HCT116 (cell line): ENCODE measurements around the gene RPF1. TPM values are rescaled to one million over a fixed set of nuclear protein-coding genes. Genes with fewer than 3 reads are reported as not detected.

Experiments
- ATAC-seq: fragments of 200-7000 bp; cut with Tn5 transposase; 2 replicates; pipeline ENCODE4 v1.9.1; 2020; ENCODE audit warnings: mild to moderate bottlenecking, moderate library complexity
- BruUV-seq: library from RNA; stranded (reverse); fragments of 400-500 nt; replicated peaks from 2 replicates; lab custom pipeline; 2021; lab: Mats Ljungman, UMichigan
- CTCF ChIA-PET: fragments of 300-600 bp; sonication (Branson Sonifier 250); formaldehyde crosslinking; loops from one replicate; lab custom pipeline; 2021; ENCODE audit warnings: antibody characterized with exemption; lab: Charles Lee
- POLR2A ChIA-PET: fragments of 300-600, 350-600 bp; sonication (Branson Sonifier 250); formaldehyde crosslinking; loops from one replicate; lab custom pipeline; 2021; ENCODE audit warnings: antibody characterized with exemption; lab: Charles Lee
- RAD21 ChIA-PET, 2 experiments: fragments of 300-600 bp; sonication (Branson Sonifier 250); formaldehyde crosslinking; loops; one replicate each; lab custom pipeline; 2023; ENCODE audit warnings: low total read pairs in 2 of 2; ENCODE audit not compliant: uncharacterized antibody in 2 of 2, unreplicated experiment in 2 of 2, low non-redundant PET in 1 of 2; lab: Charles Lee
- DNase-seq: peaks from one replicate; pipeline ENCODE4 v3.0.0-alpha.2; 2010; ENCODE audit warnings: low read depth, low spot score
- H2AFZ ChIP-seq: fragments of 200-600 bp; shearing (Covaris generic), sonication (generic); 2 replicates; pipeline ENCODE4 v1.6.1; 2017; ENCODE audit warnings: low read depth, mixed run types, mixed read lengths, antibody characterized with exemption, low read length; ENCODE audit not compliant: poor library complexity, severe bottlenecking
- H3K27ac ChIP-seq: 2 replicates; pipeline ENCODE4 v1.5.1; 2012; ENCODE audit warnings: low read depth, low read length
- H3K27me3 ChIP-seq: fragments of 200-600 bp; sonication (generic); 2 replicates; pipeline ENCODE4 v1.6.1; 2016; ENCODE audit warnings: mixed run types, low read length, mixed read lengths; ENCODE audit not compliant: insufficient read depth
- H3K36me3 ChIP-seq, 2 experiments: fragments of 200-500 bp in 1 of 2; fragments of 200-600 bp in 1 of 2; sonication (Bioruptor generic) in 1 of 2; sonication (generic) in 1 of 2; 2 replicates each; pipeline versions ENCODE4 v1.5.1 to v1.6.1; 2014 to 2016; ENCODE audit warnings: low read length in 2 of 2, inconsistent platforms in 1 of 2, mixed read lengths in 1 of 2, mixed run types in 1 of 2; ENCODE audit not compliant: insufficient read depth in 2 of 2, control insufficient read depth in 1 of 2
- H3K4me1 ChIP-seq, 2 experiments: fragments of 200-600 bp in 1 of 2; sonication (generic) in 1 of 2; 2 replicates each; pipeline versions ENCODE4 v1.5.1 to v1.6.1; 2012 to 2017; ENCODE audit warnings: low read length in 2 of 2, inconsistent platforms in 1 of 2, mild to moderate bottlenecking in 1 of 2, mixed read lengths in 1 of 2, mixed run types in 1 of 2, moderate library complexity in 1 of 2; ENCODE audit not compliant: insufficient read depth in 2 of 2, control insufficient read depth in 1 of 2
- H3K4me2 ChIP-seq: fragments of 200-600 bp; sonication (generic); 2 replicates; pipeline ENCODE4 v1.6.1; 2017; ENCODE audit warnings: mixed run types, low read length, mixed read lengths
- H3K4me3 ChIP-seq, 2 experiments: fragments of 200-600 bp in 1 of 2; sonication (generic) in 1 of 2; replicated peaks in 1 of 2; 2 replicates each; pipeline ENCODE4 v1.5.1; 2011 to 2016; ENCODE audit warnings: low read length in 2 of 2, control low read depth in 1 of 2, low read depth in 1 of 2, mild to moderate bottlenecking in 1 of 2, mixed read lengths in 1 of 2, mixed run types in 1 of 2
- H3K79me2 ChIP-seq: fragments of 200-600 bp; sonication (generic); 2 replicates; pipeline ENCODE4 v1.6.1; 2017; ENCODE audit warnings: mild to moderate bottlenecking, mixed run types, low read length, moderate library complexity, mixed read lengths; ENCODE audit not compliant: insufficient read depth
- H3K9ac ChIP-seq: fragments of 200-600 bp; sonication (generic); 2 replicates; pipeline ENCODE4 v1.6.1; 2016; ENCODE audit warnings: low read length, mixed read lengths
- H3K9me2 ChIP-seq: fragments of 200-600 bp; sonication (generic), shearing (Covaris generic); 2 replicates; pipeline ENCODE4 v1.6.1; 2017; ENCODE audit warnings: mixed run types, mild to moderate bottlenecking, moderate library complexity; ENCODE audit not compliant: insufficient read depth
- H3K9me3 ChIP-seq, 2 experiments: fragments of 200-500 bp in 1 of 2; fragments of 200-600 bp in 1 of 2; sonication (Bioruptor generic) in 1 of 2; sonication (generic) in 1 of 2; 2 replicates each; pipeline ENCODE4 v1.6.1; 2014 to 2017; ENCODE audit warnings: low read length in 2 of 2, mixed read lengths in 2 of 2, inconsistent platforms in 1 of 2, low read depth in 1 of 2, mild to moderate bottlenecking in 1 of 2, mixed run types in 1 of 2, moderate library complexity in 1 of 2; ENCODE audit not compliant: control insufficient read depth in 1 of 2, insufficient read depth in 1 of 2
- H4K20me1 ChIP-seq: fragments of 200-600 bp; sonication (generic), shearing (Covaris generic); 2 replicates; pipeline ENCODE4 v1.6.1; 2017; ENCODE audit warnings: mixed run types, mild to moderate bottlenecking, moderate library complexity; ENCODE audit not compliant: insufficient read depth
- ELF1 ChIP-seq: IDR thresholded peaks from 2 replicates; pipeline ENCODE4 v1.6.1; 2012; ENCODE audit warnings: low read depth, borderline replicate concordance
- EZH2 ChIP-seq: fragments of 200-600 bp; sonication (generic); IDR thresholded peaks from 2 replicates; pipeline ENCODE4 v1.6.1; 2017; ENCODE audit warnings: antibody characterized with exemption, mixed run types
- EZH2phosphoT487 ChIP-seq: fragments of 200-600 bp; IDR thresholded peaks from 2 replicates; pipeline ENCODE4 v1.6.1; 2018; ENCODE audit warnings: antibody characterized with exemption, borderline replicate concordance
- JUND ChIP-seq: IDR thresholded peaks from 2 replicates; pipeline ENCODE4 v1.6.1; 2012
- POLR2A ChIP-seq: IDR thresholded peaks from 2 replicates; pipeline ENCODE4 v1.7.0; 2011; ENCODE audit warnings: borderline replicate concordance; ENCODE audit not compliant: insufficient read depth, insufficient read length; ENCODE audit errors: extremely low read depth
- SIN3A ChIP-seq: IDR thresholded peaks from 2 replicates; pipeline ENCODE4 v1.6.1; 2012; ENCODE audit warnings: low read depth
- SRF ChIP-seq: IDR thresholded peaks from 2 replicates; pipeline ENCODE4 v1.6.1; 2012; ENCODE audit warnings: low read depth
- TCF7L2 ChIP-seq: IDR thresholded peaks from 2 replicates; pipeline ENCODE4 v1.7.0; 2011; ENCODE audit warnings: borderline replicate concordance, inconsistent platforms; ENCODE audit not compliant: insufficient read depth, insufficient read length; ENCODE audit errors: extremely low read depth
- YY1 ChIP-seq: IDR thresholded peaks from 2 replicates; pipeline ENCODE4 v1.6.1; 2011; ENCODE audit warnings: low read length, low read depth, moderate library complexity, mild to moderate bottlenecking; ENCODE audit not compliant: insufficient replicate concordance; ENCODE audit errors: extremely low read depth
- ZFX ChIP-seq: fragments of 450-650 bp; IDR thresholded peaks from 2 replicates; pipeline ENCODE4 v1.6.1; 2017
- ZNF274 ChIP-seq: fragments of 200-500 bp; sonication (Bioruptor generic); IDR thresholded peaks from 2 replicates; pipeline ENCODE4 v1.6.1; 2014; ENCODE audit warnings: mild to moderate bottlenecking, low read depth, low read length, inconsistent platforms
- intact Hi-C: fragments of 100-400 bp; cut with micrococcal nuclease; formaldehyde crosslinking; loops from 2 replicates; pipeline ENCODE4 v1.10.0; 2022
- total RNA-seq: library from RNA; stranded (reverse); gene quantifications from one replicate; pipeline ENCODE4 v1.2.1, GENCODE V29; 2021; ENCODE audit not compliant: unreplicated experiment
- TF ChIP-seq, protein P1 (sequence below): IDR thresholded peaks from 2 replicates; pipeline ENCODE4 v1.6.1; 2012
- TF ChIP-seq, protein P2 (sequence below): IDR thresholded peaks from 2 replicates; pipeline ENCODE4 v1.6.1; 2012
- TF ChIP-seq, protein P3 (sequence below): IDR thresholded peaks from 2 replicates; pipeline ENCODE4 v1.6.1; 2012; ENCODE audit warnings: low read depth
- TF ChIP-seq, protein P4 (sequence below), 3 experiments: fragments of 200-600 bp in 1 of 3; sonication (generic) in 1 of 3; IDR thresholded peaks in 2 of 3; conservative IDR thresholded peaks in 1 of 3; 2 replicates each; pipeline ENCODE4 v1.5.1; 2012 to 2017; ENCODE audit warnings: low read depth in 2 of 3, low read length in 2 of 3, antibody characterized with exemption in 1 of 3, borderline replicate concordance in 1 of 3, control low read depth in 1 of 3, mild to moderate bottlenecking in 1 of 3, mixed read lengths in 1 of 3, mixed run types in 1 of 3, moderate library complexity in 1 of 3; ENCODE audit not compliant: insufficient read depth in 1 of 3

Gene RPF1
- total RNA-seq, 1 experiment from 2014 or later, result 86.9 TPM

DNA sequence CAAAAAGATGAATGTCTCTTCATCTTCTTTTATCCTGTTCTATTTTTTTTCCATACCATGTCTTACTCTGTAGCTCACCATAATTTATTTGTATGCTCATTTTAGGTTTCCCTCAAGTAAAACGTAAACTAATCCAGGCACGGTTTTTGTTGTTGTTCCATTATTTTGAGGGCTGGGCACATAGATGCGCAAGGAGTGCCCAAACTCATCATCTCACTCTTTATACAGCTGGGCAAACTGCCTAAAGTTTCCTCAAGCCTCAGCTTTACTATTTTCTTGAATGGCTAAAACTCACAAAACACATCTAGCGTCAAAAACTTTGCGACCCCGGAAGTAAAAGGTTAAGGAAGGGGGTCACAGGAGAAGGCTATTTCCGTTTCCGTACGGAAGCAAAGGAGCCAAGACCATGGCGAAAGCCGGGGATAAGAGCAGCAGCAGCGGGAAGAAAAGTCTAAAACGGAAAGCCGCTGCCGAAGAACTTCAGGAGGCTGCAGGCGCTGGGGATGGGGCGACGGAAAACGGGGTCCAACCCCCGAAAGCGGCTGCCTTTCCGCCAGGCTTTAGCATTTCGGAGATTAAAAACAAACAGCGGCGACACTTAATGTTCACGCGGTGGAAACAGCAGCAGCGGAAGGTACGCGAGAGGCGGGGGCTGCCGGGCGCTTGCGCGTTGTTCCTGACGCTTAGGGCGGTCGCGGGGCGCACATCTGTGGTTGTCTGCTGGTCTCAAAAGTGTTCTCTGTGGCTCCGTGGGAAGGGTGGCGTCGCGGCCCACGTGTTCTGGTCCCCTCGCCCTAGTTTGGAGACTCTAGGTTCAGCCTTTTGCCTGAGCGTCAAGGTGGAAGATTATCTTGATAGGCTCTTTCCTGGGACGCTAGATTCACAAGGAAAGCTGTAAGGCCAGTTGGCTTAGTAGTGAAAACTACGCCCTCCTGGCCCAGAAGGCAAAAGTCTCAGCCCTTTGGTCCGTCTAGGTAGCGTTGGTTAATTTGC is at the start of gene RPF1 (continued):
- TF ChIP-seq ELF1 (peak; percentile 87), YY1 (peak; percentile 66), ZFX (no peak), EZH2phosphoT487 (no peak), JUND (no peak), POLR2A (peak; percentile 60), SRF (no peak), ZNF274 (no peak)
- TF ChIP-seq, protein P1, sequence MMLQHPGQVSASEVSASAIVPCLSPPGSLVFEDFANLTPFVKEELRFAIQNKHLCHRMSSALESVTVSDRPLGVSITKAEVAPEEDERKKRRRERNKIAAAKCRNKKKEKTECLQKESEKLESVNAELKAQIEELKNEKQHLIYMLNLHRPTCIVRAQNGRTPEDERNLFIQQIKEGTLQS, result no peak
- TF ChIP-seq, protein P2, sequence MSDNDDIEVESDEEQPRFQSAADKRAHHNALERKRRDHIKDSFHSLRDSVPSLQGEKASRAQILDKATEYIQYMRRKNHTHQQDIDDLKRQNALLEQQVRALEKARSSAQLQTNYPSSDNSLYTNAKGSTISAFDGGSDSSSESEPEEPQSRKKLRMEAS, result peak; percentile 79
- TF ChIP-seq, all 23 proteins: peak for 9

DNA sequence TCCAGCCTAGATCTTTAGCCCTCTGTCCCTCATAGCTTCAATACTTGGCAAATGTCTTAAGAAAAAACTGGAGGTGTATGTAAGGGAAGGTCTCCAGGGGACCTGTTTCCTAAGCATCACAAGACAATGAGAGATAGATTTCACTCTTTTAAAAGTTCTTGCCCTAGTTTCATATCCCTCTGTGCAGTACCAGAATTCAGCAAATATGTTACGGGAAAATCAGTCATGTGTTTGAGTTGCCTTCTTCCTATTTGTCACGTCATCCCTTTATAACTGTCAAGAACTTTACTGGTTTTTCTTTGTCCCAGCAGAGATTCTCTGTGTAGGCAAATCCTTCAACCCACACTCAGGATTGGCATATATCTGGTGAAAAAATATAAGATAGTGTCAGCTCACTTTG is 48.5 kb upstream of the RPF1 start:
- Histone ChIP-seq H3K9me2 (no peaks in the 10 kb centered on the region), H3K27me3 (no peaks in the 10 kb centered on the region), H3K4me2 (no peak overlapping the region), H4K20me1 (no peaks in the 10 kb centered on the region), H3K9ac (no peak overlapping the region), H3K4me1 (peaks cover 62% of the 10 kb centered on the region in 2 experiments), H3K36me3 (peaks cover 0 to 17% of the 10 kb centered on the region in 2 experiments; a peak in 1 of 4 replicates), H3K9me3 (peaks cover 0 to 5% of the 10 kb centered on the region in 2 experiments; a peak in 1 of 4 replicates), H3K79me2 (no peaks in the 10 kb centered on the region), H2AFZ (no peak overlapping the region), H3K27ac (peak overlapping the region; percentile 44; the same call in 1 of the 2 replicates), H3K4me3 (no peak overlapping the region)
- ATAC-seq, result no peak
- no peak for DNase-seq
- TF ChIP-seq EZH2 (no peak), EZH2phosphoT487 (no peak), SIN3A (no peak), TCF7L2 (no peak), JUND (no peak)
- TF ChIP-seq, protein P3, sequence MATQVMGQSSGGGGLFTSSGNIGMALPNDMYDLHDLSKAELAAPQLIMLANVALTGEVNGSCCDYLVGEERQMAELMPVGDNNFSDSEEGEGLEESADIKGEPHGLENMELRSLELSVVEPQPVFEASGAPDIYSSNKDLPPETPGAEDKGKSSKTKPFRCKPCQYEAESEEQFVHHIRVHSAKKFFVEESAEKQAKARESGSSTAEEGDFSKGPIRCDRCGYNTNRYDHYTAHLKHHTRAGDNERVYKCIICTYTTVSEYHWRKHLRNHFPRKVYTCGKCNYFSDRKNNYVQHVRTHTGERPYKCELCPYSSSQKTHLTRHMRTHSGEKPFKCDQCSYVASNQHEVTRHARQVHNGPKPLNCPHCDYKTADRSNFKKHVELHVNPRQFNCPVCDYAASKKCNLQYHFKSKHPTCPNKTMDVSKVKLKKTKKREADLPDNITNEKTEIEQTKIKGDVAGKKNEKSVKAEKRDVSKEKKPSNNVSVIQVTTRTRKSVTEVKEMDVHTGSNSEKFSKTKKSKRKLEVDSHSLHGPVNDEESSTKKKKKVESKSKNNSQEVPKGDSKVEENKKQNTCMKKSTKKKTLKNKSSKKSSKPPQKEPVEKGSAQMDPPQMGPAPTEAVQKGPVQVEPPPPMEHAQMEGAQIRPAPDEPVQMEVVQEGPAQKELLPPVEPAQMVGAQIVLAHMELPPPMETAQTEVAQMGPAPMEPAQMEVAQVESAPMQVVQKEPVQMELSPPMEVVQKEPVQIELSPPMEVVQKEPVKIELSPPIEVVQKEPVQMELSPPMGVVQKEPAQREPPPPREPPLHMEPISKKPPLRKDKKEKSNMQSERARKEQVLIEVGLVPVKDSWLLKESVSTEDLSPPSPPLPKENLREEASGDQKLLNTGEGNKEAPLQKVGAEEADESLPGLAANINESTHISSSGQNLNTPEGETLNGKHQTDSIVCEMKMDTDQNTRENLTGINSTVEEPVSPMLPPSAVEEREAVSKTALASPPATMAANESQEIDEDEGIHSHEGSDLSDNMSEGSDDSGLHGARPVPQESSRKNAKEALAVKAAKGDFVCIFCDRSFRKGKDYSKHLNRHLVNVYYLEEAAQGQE, result no peak
- TF ChIP-seq, protein P1, result no peak
- TF ChIP-seq, protein P4, sequence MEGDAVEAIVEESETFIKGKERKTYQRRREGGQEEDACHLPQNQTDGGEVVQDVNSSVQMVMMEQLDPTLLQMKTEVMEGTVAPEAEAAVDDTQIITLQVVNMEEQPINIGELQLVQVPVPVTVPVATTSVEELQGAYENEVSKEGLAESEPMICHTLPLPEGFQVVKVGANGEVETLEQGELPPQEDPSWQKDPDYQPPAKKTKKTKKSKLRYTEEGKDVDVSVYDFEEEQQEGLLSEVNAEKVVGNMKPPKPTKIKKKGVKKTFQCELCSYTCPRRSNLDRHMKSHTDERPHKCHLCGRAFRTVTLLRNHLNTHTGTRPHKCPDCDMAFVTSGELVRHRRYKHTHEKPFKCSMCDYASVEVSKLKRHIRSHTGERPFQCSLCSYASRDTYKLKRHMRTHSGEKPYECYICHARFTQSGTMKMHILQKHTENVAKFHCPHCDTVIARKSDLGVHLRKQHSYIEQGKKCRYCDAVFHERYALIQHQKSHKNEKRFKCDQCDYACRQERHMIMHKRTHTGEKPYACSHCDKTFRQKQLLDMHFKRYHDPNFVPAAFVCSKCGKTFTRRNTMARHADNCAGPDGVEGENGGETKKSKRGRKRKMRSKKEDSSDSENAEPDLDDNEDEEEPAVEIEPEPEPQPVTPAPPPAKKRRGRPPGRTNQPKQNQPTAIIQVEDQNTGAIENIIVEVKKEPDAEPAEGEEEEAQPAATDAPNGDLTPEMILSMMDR (IDR thresholded peaks at IDR 0.05 in 2 of 3, conservative IDR thresholded peaks at IDR 0.05 in 1 of 3; ENCODE audit: borderline replicate concordance in 1 of 3, insufficient read depth in 1 of 3, low read depth in 2 of 3, low read length in 2 of 3), result no peak
- ChIA-PET RAD21 (no interaction called here), CTCF (no interaction called here), POLR2A (interaction anchor here (0.7 kb wide), 1 partner anchor 181 kb away, joined by 3 read pairs; no protein-coding TSS in a partner anchor)
- intact Hi-C loops, result loop anchor here (5.0 kb wide), 3 partner anchors 83 to 507 kb away; no protein-coding TSS in a partner anchor
- BruUV-seq, result no TSS peak
